Heart left ventricle (tissue), 16 donors: ENCODE results near the gene C3orf38. TPM values are rescaled to one million over a fixed set of nuclear protein-coding genes. Genes with fewer than 3 reads are reported as not detected.

Source experiments
- ATAC-seq, 4 donors: fragments of 200-7000 bp; cut with Tn5 transposase; one replicate each; pipeline ENCODE4 v1.9.1; 2020 to 2022; ENCODE audit warnings: moderate library complexity in 4 of 4, mild to moderate bottlenecking in 3 of 4, moderate number of reproducible peaks in 1 of 4
- DNase-seq, 5 donors: peaks; one replicate each; pipeline ENCODE4 v3.0.0-alpha.2; 2020
- H3K27ac ChIP-seq, 12 donors: fragments of 200-600 bp; sonication (generic) in 4 of 12; one replicate each; pipeline versions ENCODE4 v1.5.0 to v1.8.0; 2016 to 2022; ENCODE audit warnings: mild to moderate bottlenecking in 2 of 12
- H3K27me3 ChIP-seq, 9 donors: fragments of 200-600 bp; sonication (generic) in 2 of 9; one replicate each; pipeline versions ENCODE4 v1.5.1 to v1.8.0; 2016 to 2022; ENCODE audit warnings: mild to moderate bottlenecking in 3 of 9
- H3K36me3 ChIP-seq, 9 donors: fragments of 200-600 bp; sonication (generic) in 2 of 9; one replicate each; pipeline versions ENCODE4 v1.5.0 to v1.8.0; 2018 to 2022; ENCODE audit warnings: mild to moderate bottlenecking in 2 of 9
- H3K4me1 ChIP-seq, 12 donors: fragments of 200-600 bp; sonication (generic) in 4 of 12; one replicate each; pipeline versions ENCODE4 v1.5.0 to v1.8.0; 2016 to 2022; ENCODE audit warnings: mild to moderate bottlenecking in 3 of 12
- H3K4me3 ChIP-seq, 12 donors: fragments of 200-600 bp; sonication (generic) in 4 of 12; one replicate each; pipeline versions ENCODE4 v1.5.0 to v1.8.0; 2017 to 2022; ENCODE audit warnings: mild to moderate bottlenecking in 9 of 12, moderate library complexity in 4 of 12
- H3K9me3 ChIP-seq, 12 donors: fragments of 200-600 bp; sonication (generic) in 4 of 12; one replicate each; pipeline versions ENCODE4 v1.5.0 to v1.8.0; 2016 to 2022; ENCODE audit warnings: mild to moderate bottlenecking in 1 of 12
- POLR2A ChIP-seq, 2 donors: fragments of 450-650 bp; IDR thresholded peaks; one replicate each; pipeline ENCODE4 v1.6.1; 2017; ENCODE audit warnings: antibody characterized with exemption in 2 of 2, mild to moderate bottlenecking in 2 of 2, moderate library complexity in 2 of 2
- WGBS, 4 donors: extraction: QIAGEN DNeasy Blood & Tissue Kit in 2 of 4; methylation state at CpG; one replicate each; pipeline versions ENCODE4 v1.1.5 to v1.1.7; 2013 to 2018; 5-methylcytosine and 5-hydroxymethylcytosine counted together
- intact Hi-C, 10 donors: fragments of 100-400 bp; cut with DNase I; formaldehyde crosslinking; loops; one replicate each; pipeline versions ENCODE4 v1.11.1 to v1.14.2; 2022
- polyA plus RNA-seq, 2 donors: library from polyadenylated mRNA; stranded (reverse); fragments of 200-250 nt; gene quantifications; one replicate each; pipeline ENCODE4 v1.2.3, GENCODE V29; 2013
- total RNA-seq, 9 donors: library from RNA; depleted of rRNA in 2 of 9; stranded (reverse); fragments of >200 nt in 2 of 9; fragmentation: NEBNext Ultra II Directional in 3 of 9; extraction: Animal tissue kit (Norgen Biotek cat#: 25700) in 3 of 9; gene quantifications; one replicate each; pipeline versions ENCODE4 v1.1.0 to v1.2.4, GENCODE V29; 2016 to 2023
- TF ChIP-seq, protein P1 (sequence below), 12 donors: fragments of 200-600 bp; sonication (generic) in 4 of 12; IDR thresholded peaks; one replicate each; pipeline versions ENCODE4 v1.5.0 to v1.8.0; 2018 to 2022; ENCODE audit warnings: antibody characterized with exemption in 12 of 12, mild to moderate bottlenecking in 5 of 12
- donor health status: ischemic (EF 13 %, LVEDD 7.1; RV severe dilation, severe dysfunction).
- donor health status: healthy with polysubstance abuse.
- donor health status: DM: no; HTN: yes; CAD: no.
- donor health status: DM: no; HTN: no; CAD: no.
- donor health status: ischemic (EF 25% LVEDD 6.9; RV normal size, moderate dysfunction).
- donor health status: ischemic (EF 25% LVEDD 5.7; RV mildly dilated, moderate dysfunction).
- donor health status: healthy.
- donor health status: DM: yes; HTN: yes; CAD: no.
- donor health status: ischemic (EF 35%, LVEDD 5.7; RV mildly dilated, moderate dysfunction).
- donor health status: nonischemic (EF 11% LVEDD 7.7; RV severe dilation, severe dysfunction).
- donor health status: DM: yes; HTN: yes; CAD: no.
- donor health status: PGD.
- donor health status: ischemic (EF 29% LVEDD 5.4; RV normal size, mild dysfunction).
- donor health status: nonischemic (EF 23%, LVEDD 6.1; RV moderate dilation, normal function).

C3orf38 gene
- total and polyA plus RNA-seq, 11 donors: 4.3 to 21.5 (median 12.8) TPM

DNA sequence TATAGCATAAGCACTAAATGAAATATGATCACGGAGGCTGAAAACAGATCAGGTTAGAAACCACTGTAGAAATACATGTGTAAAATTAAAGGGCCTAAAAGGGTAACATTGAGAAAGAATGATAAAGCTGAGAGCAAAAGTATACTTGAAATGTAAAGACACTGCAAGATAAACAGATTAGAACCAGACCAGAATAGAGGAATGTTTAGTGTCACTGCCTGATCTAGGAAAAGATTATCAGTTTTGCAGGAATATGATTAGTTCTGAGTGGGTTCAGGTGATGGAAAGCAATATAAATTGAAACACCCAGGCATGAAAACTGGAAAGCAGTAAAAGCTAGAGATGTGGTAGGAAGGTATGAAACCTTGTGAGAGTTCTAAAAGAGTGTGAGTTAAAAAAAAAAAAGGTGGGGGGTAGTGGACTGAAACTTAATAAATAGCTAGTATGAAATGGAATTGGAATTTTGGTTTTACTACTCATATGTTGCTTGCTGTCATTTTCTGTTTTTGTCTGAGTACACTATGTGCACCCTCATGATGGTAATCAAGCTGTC, 16.0 kb upstream of the C3orf38 start:
- ATAC-seq: no peak
- TF ChIP-seq, protein P1, sequence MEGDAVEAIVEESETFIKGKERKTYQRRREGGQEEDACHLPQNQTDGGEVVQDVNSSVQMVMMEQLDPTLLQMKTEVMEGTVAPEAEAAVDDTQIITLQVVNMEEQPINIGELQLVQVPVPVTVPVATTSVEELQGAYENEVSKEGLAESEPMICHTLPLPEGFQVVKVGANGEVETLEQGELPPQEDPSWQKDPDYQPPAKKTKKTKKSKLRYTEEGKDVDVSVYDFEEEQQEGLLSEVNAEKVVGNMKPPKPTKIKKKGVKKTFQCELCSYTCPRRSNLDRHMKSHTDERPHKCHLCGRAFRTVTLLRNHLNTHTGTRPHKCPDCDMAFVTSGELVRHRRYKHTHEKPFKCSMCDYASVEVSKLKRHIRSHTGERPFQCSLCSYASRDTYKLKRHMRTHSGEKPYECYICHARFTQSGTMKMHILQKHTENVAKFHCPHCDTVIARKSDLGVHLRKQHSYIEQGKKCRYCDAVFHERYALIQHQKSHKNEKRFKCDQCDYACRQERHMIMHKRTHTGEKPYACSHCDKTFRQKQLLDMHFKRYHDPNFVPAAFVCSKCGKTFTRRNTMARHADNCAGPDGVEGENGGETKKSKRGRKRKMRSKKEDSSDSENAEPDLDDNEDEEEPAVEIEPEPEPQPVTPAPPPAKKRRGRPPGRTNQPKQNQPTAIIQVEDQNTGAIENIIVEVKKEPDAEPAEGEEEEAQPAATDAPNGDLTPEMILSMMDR (IDR thresholded peaks at IDR 0.05): no peak
- TF ChIP-seq POLR2A (IDR thresholded peaks at IDR 0.05): no peak
- no peak for DNase-seq
- H3K4me1 ChIP-seq: peaks cover 0 to 13% (median 0%) of the 10 kb centered on the region in 12 donors
- peaks cover 0 to 90% (median 43%) of the 10 kb centered on the region in 9 donors for H3K36me3 ChIP-seq
- H3K27ac ChIP-seq: no peak overlapping the region
- no peaks in the 10 kb centered on the region for H3K9me3 ChIP-seq
- intact Hi-C loops: no loop called here
- no peaks in the 10 kb centered on the region for H3K27me3 ChIP-seq
- 2 to 56% (median 27%) methylated on average over 1 of the region's 1 CpG for WGBS, 4 donors
- H3K4me3 ChIP-seq: no peak overlapping the region

- Histone ChIP-seq H3K27me3 (no peaks in the 10 kb centered on the region), H3K36me3 (peaks cover 0 to 99% (median 66%) of the 10 kb centered on the region in 9 donors), H3K27ac (no peak overlapping the region), H3K4me3 (no peak overlapping the region), H3K9me3 (no peaks in the 10 kb centered on the region), H3K4me1 (peaks cover 0 to 5% (median 0%) of the 10 kb centered on the region in 12 donors)
- ATAC-seq (no peak), DNase-seq (no peak)
- TF ChIP-seq, protein P1 (IDR thresholded peaks at IDR 0.05): no peak
- TF ChIP-seq POLR2A (IDR thresholded peaks at IDR 0.05): no peak
- intact Hi-C loops: no loop called here
- 83 to 90% (median 86%) methylated on average over 1 of the region's 1 CpG for WGBS, 4 donors
Measured at GRCh38 chr3:88137836-88138235, 11.9 kb upstream of the C3orf38 start.

DNA sequence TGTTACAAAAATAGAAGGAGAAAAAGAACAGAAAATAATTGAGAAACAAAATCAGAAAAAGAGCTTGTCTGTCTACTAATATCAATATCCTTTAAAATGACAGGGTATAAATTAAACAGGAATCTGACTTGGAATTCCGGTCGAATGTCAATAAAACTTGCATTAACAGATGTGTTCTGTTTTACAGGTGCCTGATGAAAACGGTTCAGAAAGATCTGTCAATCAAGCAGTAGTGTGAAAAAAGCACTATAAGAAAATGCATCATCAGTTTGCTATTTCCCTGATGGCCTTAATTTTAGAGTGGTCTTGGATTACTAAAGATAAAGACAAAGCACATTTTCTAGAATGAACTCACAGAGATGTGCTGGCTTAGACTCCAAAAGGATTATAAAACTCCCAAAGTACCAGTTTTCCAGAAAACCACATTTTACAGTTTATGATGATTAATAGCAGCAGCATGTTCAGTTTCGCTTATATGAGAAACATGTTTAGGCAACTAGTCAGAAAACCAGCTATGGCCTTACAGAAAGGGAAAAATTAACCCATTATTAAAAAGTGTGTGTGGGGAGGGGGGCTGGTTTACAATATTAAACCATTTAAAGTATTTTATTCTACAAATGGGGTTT, 8.2 kb upstream of the C3orf38 start:
- ATAC-seq: no peak
- Histone ChIP-seq H3K27ac (no peak overlapping the region), H3K27me3 (no peaks in the 10 kb centered on the region), H3K4me3 (no peak overlapping the region), H3K4me1 (no peaks in the 10 kb centered on the region), H3K36me3 (peaks cover 0 to 69% (median 49%) of the 10 kb centered on the region in 9 donors), H3K9me3 (no peaks in the 10 kb centered on the region)
- 70 to 74% (median 71%) methylated on average over 4 of the region's 4 CpGs for WGBS, 4 donors
- no peak for DNase-seq
- TF ChIP-seq, protein P1 (IDR thresholded peaks at IDR 0.05): no peak
- no peak for TF ChIP-seq POLR2A (IDR thresholded peaks at IDR 0.05)
- intact Hi-C loops: loop anchor here in 1 of 10 donors (10.0 kb wide), 1 partner anchor 87 kb away; the partner anchor contains the start of genes CGGBP1 and ZNF654

DNA sequence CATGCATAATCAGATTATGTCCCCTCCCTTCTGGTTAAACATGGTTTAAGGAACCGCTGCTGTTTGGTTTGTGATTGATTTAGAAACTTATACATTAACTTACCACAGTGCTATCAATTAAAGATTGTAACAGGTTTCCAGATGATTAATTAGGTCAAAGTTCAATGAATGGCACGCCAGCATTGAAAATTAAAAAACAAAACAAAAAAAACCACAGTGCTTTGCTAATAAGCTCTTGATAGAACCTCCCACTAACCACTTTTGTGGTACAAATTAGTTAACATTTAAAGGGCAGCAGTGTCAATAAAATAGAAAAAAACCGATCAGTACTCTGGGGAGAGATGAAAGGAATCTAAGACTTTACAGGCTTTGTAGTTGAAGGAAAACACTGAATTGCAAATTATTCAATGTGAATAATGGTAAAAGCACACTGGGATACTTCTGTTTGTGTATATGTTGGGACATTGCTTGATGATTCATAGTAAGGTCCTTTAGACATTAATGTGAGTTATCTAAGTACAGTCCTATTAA, 7.6 kb upstream of the C3orf38 start:
- H3K4me3 ChIP-seq: no peak overlapping the region
- 90 to 92% (median 91%) methylated on average over 3 of the region's 3 CpGs for WGBS, 4 donors
- H3K9me3 ChIP-seq: no peaks in the 10 kb centered on the region
- no peak overlapping the region for H3K27ac ChIP-seq
- intact Hi-C loops: loop anchor here in 1 of 10 donors (10.0 kb wide), 1 partner anchor 87 kb away; the partner anchor contains the start of genes CGGBP1 and ZNF654
- H3K4me1 ChIP-seq: no peaks in the 10 kb centered on the region
- H3K36me3 ChIP-seq: peaks cover 0 to 63% (median 45%) of the 10 kb centered on the region in 9 donors
- TF ChIP-seq, protein P1 (IDR thresholded peaks at IDR 0.05): no peak
- TF ChIP-seq POLR2A (IDR thresholded peaks at IDR 0.05): no peak
- H3K27me3 ChIP-seq: no peaks in the 10 kb centered on the region
- DNase-seq (no peak), ATAC-seq (no peak)
